ENCODE measurements around the gene CCDC7.

CCDC7 gene

GRCh38 chr10:32621969-32622368 lies 176.0 kb downstream of the CCDC7 start:
- H2AK5ac ChIP-seq (ENCODE audit: low read length), result no peak overlapping the region
- H3K4me3 ChIP-seq (ENCODE audit: low read depth, low read length), result no peak overlapping the region
- H3K9me3 ChIP-seq (ENCODE audit: insufficient read depth, low read depth, low read length), result no peaks in the 10 kb centered on the region
- H2BK120ac ChIP-seq (ENCODE audit: insufficient read depth, low read length, poor library complexity), result no peak overlapping the region
- H3K14ac ChIP-seq (ENCODE audit: low read length), result no peak overlapping the region
- H3K79me1 ChIP-seq (ENCODE audit: low read length), result no peaks in the 10 kb centered on the region
- H3K79me2 ChIP-seq (ENCODE audit: control insufficient read depth, insufficient read depth, low read length, poor library complexity), result no peaks in the 10 kb centered on the region
- H2BK12ac ChIP-seq (ENCODE audit: low read length), result no peak overlapping the region
- no peak overlapping the region for H2BK5ac ChIP-seq (ENCODE audit: low read depth, low read length, poor library complexity)
- H3K4ac ChIP-seq (ENCODE audit: low read depth, low read length), result no peak overlapping the region
- no peak overlapping the region for H4K8ac ChIP-seq (ENCODE audit: low read depth, low read length)
- H2AFZ ChIP-seq (ENCODE audit: insufficient read depth, low read length, poor library complexity), result no peak overlapping the region
- no peak overlapping the region for H3K27ac ChIP-seq (ENCODE audit: low read depth, low read length)
- no peak overlapping the region for H3K9ac ChIP-seq (ENCODE audit: low read length)
- H3K23ac ChIP-seq (ENCODE audit: low read length), result no peak overlapping the region
- H3K18ac ChIP-seq (ENCODE audit: low read length), result no peak overlapping the region
- H3K36me3 ChIP-seq (ENCODE audit: control insufficient read depth in 1 of 2, insufficient read depth in 2 of 2, low read length in 2 of 2), result no peaks in the 10 kb centered on the region
- no peak overlapping the region for H4K91ac ChIP-seq (ENCODE audit: low read depth, low read length)
- no peak overlapping the region for H3K4me2 ChIP-seq (ENCODE audit: low read length)
- no peaks in the 10 kb centered on the region for H3K27me3 ChIP-seq (ENCODE audit: insufficient read depth, low read length)
- no peak for DNase-seq
- no peaks in the 10 kb centered on the region for H3K4me1 ChIP-seq (ENCODE audit: control insufficient read depth in 1 of 2, insufficient read depth in 2 of 2, low read length in 2 of 2)
- WGBS (ENCODE audit: extremely low coverage, insufficient coverage, insufficient read length), result no CpG with 5 or more reads among the region's 1 CpG
- H4K12ac ChIP-seq (ENCODE audit: low read depth, low read length), result no peak overlapping the region

- Histone ChIP-seq H3K9me3 (ENCODE audit: insufficient read depth, low read depth, low read length) (no peaks in the 10 kb centered on the region), H3K27me3 (ENCODE audit: insufficient read depth, low read length) (no peaks in the 10 kb centered on the region), H3K4ac (ENCODE audit: low read depth, low read length) (no peak overlapping the region), H3K18ac (ENCODE audit: low read length) (no peak overlapping the region), H2BK12ac (ENCODE audit: low read length) (no peak overlapping the region), H3K27ac (ENCODE audit: low read depth, low read length) (no peak overlapping the region), H3K79me1 (ENCODE audit: low read length) (no peaks in the 10 kb centered on the region), H3K79me2 (ENCODE audit: control insufficient read depth, insufficient read depth, low read length, poor library complexity) (no peaks in the 10 kb centered on the region), H3K36me3 (ENCODE audit: control insufficient read depth in 1 of 2, insufficient read depth in 2 of 2, low read length in 2 of 2) (no peaks in the 10 kb centered on the region), H4K12ac (ENCODE audit: low read depth, low read length) (no peak overlapping the region), H3K4me3 (ENCODE audit: low read depth, low read length) (no peak overlapping the region), H4K91ac (ENCODE audit: low read depth, low read length) (no peak overlapping the region), H2AK5ac (ENCODE audit: low read length) (no peak overlapping the region), H3K4me2 (ENCODE audit: low read length) (no peak overlapping the region), H3K9ac (ENCODE audit: low read length) (no peak overlapping the region), H2BK120ac (ENCODE audit: insufficient read depth, low read length, poor library complexity) (no peak overlapping the region), H3K23ac (ENCODE audit: low read length) (no peak overlapping the region), H3K14ac (ENCODE audit: low read length) (no peak overlapping the region), H3K4me1 (ENCODE audit: control insufficient read depth in 1 of 2, insufficient read depth in 2 of 2, low read length in 2 of 2) (no peaks in the 10 kb centered on the region), H4K8ac (ENCODE audit: low read depth, low read length) (no peak overlapping the region), H2AFZ (ENCODE audit: insufficient read depth, low read length, poor library complexity) (no peak overlapping the region), H2BK5ac (ENCODE audit: low read depth, low read length, poor library complexity) (no peak overlapping the region)
- no CpG with 5 or more reads among the region's 2 CpGs for WGBS (ENCODE audit: extremely low coverage, insufficient coverage, insufficient read length)
- no peak for DNase-seq
Observed at GRCh38 chr10:32622409-32622808, 176.5 kb downstream of the CCDC7 start.

- H3K27me3 ChIP-seq (ENCODE audit: insufficient read depth, low read length), result no peaks in the 10 kb centered on the region
- no peak overlapping the region for H3K14ac ChIP-seq (ENCODE audit: low read length)
- H2AK5ac ChIP-seq (ENCODE audit: low read length), result no peak overlapping the region
- H3K27ac ChIP-seq (ENCODE audit: low read depth, low read length), result no peak overlapping the region
- no peaks in the 10 kb centered on the region for H3K36me3 ChIP-seq (ENCODE audit: control insufficient read depth in 1 of 2, insufficient read depth in 2 of 2, low read length in 2 of 2)
- H3K4me2 ChIP-seq (ENCODE audit: low read length), result no peak overlapping the region
- H3K79me1 ChIP-seq (ENCODE audit: low read length), result no peaks in the 10 kb centered on the region
- no peak overlapping the region for H2BK120ac ChIP-seq (ENCODE audit: insufficient read depth, low read length, poor library complexity)
- no peak overlapping the region for H2BK12ac ChIP-seq (ENCODE audit: low read length)
- no peak overlapping the region for H4K91ac ChIP-seq (ENCODE audit: low read depth, low read length)
- no peak overlapping the region for H2AFZ ChIP-seq (ENCODE audit: insufficient read depth, low read length, poor library complexity)
- no peak for DNase-seq
- H4K8ac ChIP-seq (ENCODE audit: low read depth, low read length), result no peak overlapping the region
- no peak overlapping the region for H3K9ac ChIP-seq (ENCODE audit: low read length)
- H3K18ac ChIP-seq (ENCODE audit: low read length), result no peak overlapping the region
- H2BK5ac ChIP-seq (ENCODE audit: low read depth, low read length, poor library complexity), result no peak overlapping the region
- peaks cover 4% of the 10 kb centered on the region in 2 experiments for H3K4me1 ChIP-seq (ENCODE audit: control insufficient read depth in 1 of 2, insufficient read depth in 2 of 2, low read length in 2 of 2)
- no peak overlapping the region for H3K4me3 ChIP-seq (ENCODE audit: low read depth, low read length)
- H3K9me3 ChIP-seq (ENCODE audit: insufficient read depth, low read depth, low read length), result no peaks in the 10 kb centered on the region
- no peak overlapping the region for H3K4ac ChIP-seq (ENCODE audit: low read depth, low read length)
- WGBS (ENCODE audit: extremely low coverage, insufficient coverage, insufficient read length), result no CpG with 5 or more reads among the region's 1 CpG
- no peaks in the 10 kb centered on the region for H3K79me2 ChIP-seq (ENCODE audit: control insufficient read depth, insufficient read depth, low read length, poor library complexity)
- no peak overlapping the region for H4K12ac ChIP-seq (ENCODE audit: low read depth, low read length)
- no peak overlapping the region for H3K23ac ChIP-seq (ENCODE audit: low read length)
Observed at GRCh38 chr10:32627183-32627582, 181.2 kb downstream of the CCDC7 start.

- H2BK5ac ChIP-seq (ENCODE audit: low read depth, low read length, poor library complexity), result no peak overlapping the region
- H3K4ac ChIP-seq (ENCODE audit: low read depth, low read length), result no peak overlapping the region
- H3K27ac ChIP-seq (ENCODE audit: low read depth, low read length), result no peak overlapping the region
- H2BK120ac ChIP-seq (ENCODE audit: insufficient read depth, low read length, poor library complexity), result no peak overlapping the region
- H2AFZ ChIP-seq (ENCODE audit: insufficient read depth, low read length, poor library complexity), result no peak overlapping the region
- no peaks in the 10 kb centered on the region for H3K36me3 ChIP-seq (ENCODE audit: control insufficient read depth in 1 of 2, insufficient read depth in 2 of 2, low read length in 2 of 2)
- H4K91ac ChIP-seq (ENCODE audit: low read depth, low read length), result no peak overlapping the region
- H3K23ac ChIP-seq (ENCODE audit: low read length), result no peak overlapping the region
- no peak for DNase-seq
- H3K9me3 ChIP-seq (ENCODE audit: insufficient read depth, low read depth, low read length), result no peaks in the 10 kb centered on the region
- no peak overlapping the region for H3K14ac ChIP-seq (ENCODE audit: low read length)
- H3K79me1 ChIP-seq (ENCODE audit: low read length), result no peaks in the 10 kb centered on the region
- H3K4me3 ChIP-seq (ENCODE audit: low read depth, low read length), result no peak overlapping the region
- no peak overlapping the region for H3K18ac ChIP-seq (ENCODE audit: low read length)
- H2BK12ac ChIP-seq (ENCODE audit: low read length), result no peak overlapping the region
- peaks cover 4% of the 10 kb centered on the region in 2 experiments for H3K4me1 ChIP-seq (ENCODE audit: control insufficient read depth in 1 of 2, insufficient read depth in 2 of 2, low read length in 2 of 2)
- no peaks in the 10 kb centered on the region for H3K79me2 ChIP-seq (ENCODE audit: control insufficient read depth, insufficient read depth, low read length, poor library complexity)
- H3K27me3 ChIP-seq (ENCODE audit: insufficient read depth, low read length), result no peaks in the 10 kb centered on the region
- H3K9ac ChIP-seq (ENCODE audit: low read length), result no peak overlapping the region
- peak overlapping the region; percentile 23 for H3K4me2 ChIP-seq (ENCODE audit: low read length)
- no peak overlapping the region for H4K8ac ChIP-seq (ENCODE audit: low read depth, low read length)
- H4K12ac ChIP-seq (ENCODE audit: low read depth, low read length), result no peak overlapping the region
- no peak overlapping the region for H2AK5ac ChIP-seq (ENCODE audit: low read length)
Observed at GRCh38 chr10:32629910-32630309, 184.0 kb downstream of the CCDC7 start.

All from trophoblast cell (in vitro differentiated cells and primary cell).